GM18520 (cell line): ENCODE results near the gene SEMA6B.

Source experiments
- ATAC-seq: cut with Tn5 transposase; IDR thresholded peaks from one replicate; pipeline ENCODE4 v1.9.1; 2021; ENCODE audit not compliant: unreplicated experiment

SEMA6B gene

GRCh38 chr19:4496304-4496703, 63.2 kb downstream of the SEMA6B start:
- ATAC-seq = no peak

GRCh38 chr19:4495471-4495870, 64.0 kb downstream of the SEMA6B start:
- ATAC-seq = no peak

DNA sequence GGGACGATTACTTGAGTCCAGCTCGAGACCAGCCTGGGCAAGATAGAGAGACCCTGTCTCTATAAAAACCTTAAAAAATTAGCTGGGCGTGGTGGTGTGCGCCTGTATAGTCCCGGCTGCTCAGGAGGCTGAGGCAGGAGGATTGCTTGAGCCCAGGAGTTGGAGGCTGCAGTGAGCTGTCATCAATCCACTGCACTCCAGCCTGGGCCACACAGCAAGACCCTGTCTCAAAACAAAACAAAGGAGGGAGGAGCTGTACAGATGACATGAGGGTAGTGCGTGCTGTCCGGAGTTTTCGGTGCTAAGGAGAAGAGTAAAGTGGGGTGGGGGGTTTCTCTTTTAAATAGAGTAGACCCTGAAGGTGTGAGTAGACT, 64.8 kb downstream of the SEMA6B start:
- ATAC-seq = no peak

- no peak for ATAC-seq
Measured at GRCh38 chr19:4493929-4494690, 65.4 kb downstream of the SEMA6B start.

GRCh38 chr19:4493104-4493928, 66.2 kb downstream of the SEMA6B start:
- no peak for ATAC-seq
